ENCODE results near the gene ENTREP3.

GRCh38 chr1:155254228-155254713 lies 1.0 kb downstream of the ENTREP3 start:
- TF ChIP-seq CTCF (IDR thresholded peaks at IDR 0.05 in 2 of 3, conservative IDR thresholded peaks at IDR 0.05 in 1 of 3; ENCODE audit: borderline replicate concordance in 1 of 3, insufficient read depth in 1 of 3, low read depth in 2 of 3, low read length in 2 of 3) (no peak), ZNF274 (IDR thresholded peaks at IDR 0.05; ENCODE audit: low read depth, low read length) (no peak), EZH2 (IDR thresholded peaks at IDR 0.05) (no peak), POLR2A (IDR thresholded peaks at IDR 0.05; ENCODE audit: borderline replicate concordance, extremely low read depth, insufficient read depth, insufficient read length) (no peak), SRF (IDR thresholded peaks at IDR 0.05; ENCODE audit: low read depth) (no peak), POLR2AphosphoS5 (IDR thresholded peaks at IDR 0.05; ENCODE audit: low read depth, low read length) (no peak)

Measured in HCT116 (cell line).